GM21619 (cell line): Measurements from ENCODE around the gene RLBP1.

Experiments
- ATAC-seq: cut with Tn5 transposase; IDR thresholded peaks from one replicate; pipeline ENCODE4 v1.9.1; 2021; ENCODE audit not compliant: unreplicated experiment

RLBP1 gene

GRCh38 chr15:89178307-89178977, 42.9 kb downstream of the RLBP1 start:
- ATAC-seq = no peak

GRCh38 chr15:89177633-89178306, 43.6 kb downstream of the RLBP1 start:
- no peak for ATAC-seq

GRCh38 chr15:89177116-89177515, 44.3 kb downstream of the RLBP1 start:
- no peak for ATAC-seq

GRCh38 chr15:89175617-89176191, 45.7 kb downstream of the RLBP1 start:
- no peak for ATAC-seq

DNA sequence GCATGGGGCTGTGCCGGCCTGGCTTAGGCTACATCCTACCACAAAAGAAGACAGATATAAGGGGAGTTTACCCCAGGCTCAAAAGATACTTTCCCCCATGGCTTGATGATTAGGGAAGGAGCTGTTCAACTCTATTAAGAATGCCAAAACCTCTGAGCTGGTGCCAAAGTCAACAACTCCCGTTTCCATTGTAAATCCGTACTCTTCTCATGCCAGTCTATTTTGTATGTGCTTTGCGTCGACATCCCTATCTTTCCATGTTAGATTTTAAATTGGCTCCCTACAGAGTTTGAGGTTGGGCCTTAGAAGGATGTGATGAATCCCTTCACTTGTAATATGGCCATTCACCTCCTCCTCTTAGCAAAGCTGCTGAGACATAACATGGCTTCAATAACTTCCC, 46.9 kb downstream of the RLBP1 start:
- no peak for ATAC-seq

- ATAC-seq = no peak
Measured at GRCh38 chr15:89172921-89173320, 48.5 kb downstream of the RLBP1 start.

GRCh38 chr15:89171136-89172072, 50.0 kb downstream of the RLBP1 start:
- no peak for ATAC-seq

- no peak for ATAC-seq
Measured at GRCh38 chr15:89170364-89170763, 51.0 kb downstream of the RLBP1 start.

GRCh38 chr15:89168316-89168833, 53.0 kb downstream of the RLBP1 start:
- ATAC-seq = no peak

DNA sequence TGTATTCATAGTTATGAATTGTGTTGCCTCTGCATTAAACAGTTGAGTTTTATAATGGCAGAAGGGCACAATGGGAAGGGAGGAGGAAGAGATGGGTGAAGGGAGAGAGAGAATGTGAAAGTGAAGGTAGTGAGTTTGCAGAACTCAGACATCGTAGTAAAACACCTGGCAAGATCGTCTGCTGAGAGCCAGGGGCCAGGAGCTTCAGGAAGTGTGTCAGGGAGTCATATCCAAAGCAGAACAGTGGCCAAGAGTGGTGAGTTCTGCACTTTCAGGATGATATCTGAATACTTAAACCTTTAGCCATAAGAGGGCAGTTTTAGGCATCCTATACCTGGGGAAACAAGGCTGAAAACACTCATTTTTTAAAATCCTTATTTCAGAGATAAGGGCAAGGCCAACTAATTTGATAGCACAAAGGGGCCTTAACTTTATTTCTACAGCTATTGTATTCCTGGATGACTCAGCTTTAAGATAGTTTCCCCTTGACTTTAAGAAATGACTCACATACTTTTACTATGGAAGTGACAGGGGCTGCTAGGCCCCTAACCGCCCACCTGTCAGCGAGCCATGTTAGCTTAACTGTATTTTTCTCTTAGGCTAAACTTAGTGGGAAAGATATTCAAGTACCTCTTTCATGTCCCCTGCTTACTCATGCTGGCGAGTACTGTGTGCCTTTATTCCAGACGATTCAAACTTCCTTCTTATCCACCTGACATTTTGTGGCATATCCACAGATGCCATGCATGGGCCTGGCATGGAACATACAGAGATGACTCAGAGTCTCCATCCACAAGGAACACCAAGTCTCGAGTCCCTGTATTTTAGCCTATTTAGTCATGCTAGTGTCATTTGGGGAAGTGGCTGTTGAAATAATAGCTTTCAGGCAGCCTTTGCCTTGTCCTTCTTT, 53.9 kb downstream of the RLBP1 start:
- ATAC-seq = peak; percentile 75

- no peak for ATAC-seq
Measured at GRCh38 chr15:89165677-89166076, 55.7 kb downstream of the RLBP1 start.

DNA sequence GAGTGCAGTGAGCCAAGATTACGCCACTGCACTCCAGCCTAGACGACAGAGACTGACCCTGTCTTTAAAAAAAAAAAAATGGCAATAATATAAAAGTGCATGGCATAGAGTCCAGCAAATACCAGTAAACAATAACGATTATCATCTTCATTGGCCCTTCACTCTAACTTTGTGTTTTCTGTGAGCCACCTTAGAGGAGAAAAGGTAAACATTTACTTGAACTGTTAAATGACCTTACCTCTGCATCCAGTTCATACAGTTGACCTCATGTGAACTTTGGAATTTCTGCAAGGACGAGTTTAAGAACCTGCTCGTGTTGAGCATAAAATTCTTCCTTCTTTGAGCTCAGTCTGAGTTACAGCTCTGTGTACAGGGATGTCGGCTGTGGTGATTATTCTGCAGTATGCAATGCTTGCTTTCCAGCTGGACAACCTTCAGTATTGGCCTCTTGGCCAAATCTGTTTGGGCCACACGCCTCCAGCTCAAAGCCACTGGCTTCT, 56.6 kb downstream of the RLBP1 start:
- no peak for ATAC-seq

GRCh38 chr15:89163271-89164055, 57.9 kb downstream of the RLBP1 start:
- no peak for ATAC-seq

GRCh38 chr15:89161666-89162065, 59.7 kb downstream of the RLBP1 start:
- no peak for ATAC-seq
